ENCODE results near the gene MIPOL1. TPM values are rescaled to one million over a fixed set of nuclear protein-coding genes. Genes with fewer than 3 reads are reported as not detected.

The MIPOL1 gene
- total and polyA plus RNA-seq, 2 donors (not counting 3 experiments of a cell fraction or from before 2014, with no cell fraction given) = 3.4 to 33.5 TPM

DNA sequence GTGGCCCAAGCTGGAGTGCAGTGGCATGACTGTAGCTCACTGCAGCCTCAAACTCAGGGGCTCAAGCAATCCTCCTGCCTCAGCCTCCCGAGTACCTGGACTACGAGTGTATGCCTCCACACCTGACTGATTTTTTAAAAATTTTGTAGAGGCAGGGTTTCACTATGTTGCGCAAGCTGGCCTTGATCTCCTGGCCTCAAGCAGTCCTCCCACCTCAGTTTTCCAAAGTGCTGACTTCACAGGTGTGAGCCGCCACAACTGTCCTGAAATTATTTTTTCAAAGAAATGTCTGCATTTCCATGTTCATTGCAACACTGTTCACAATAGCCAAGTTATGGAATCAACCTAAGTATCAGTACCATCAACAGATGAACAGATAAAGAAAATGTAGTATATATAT lies 285.9 kb downstream of the MIPOL1 start:
- Histone ChIP-seq H4K20me1 (replicated peaks; ENCODE audit: control insufficient read depth, extremely low read depth, insufficient read depth, low read length) (no peaks in the 10 kb centered on the region), H2AFZ (ENCODE audit: low read depth, low read length) (no peak overlapping the region), H3K4me2 (ENCODE audit: insufficient read depth, low read length) (no peak overlapping the region), H3K79me2 (ENCODE audit: control insufficient read depth, insufficient read depth, low read length) (no peaks in the 10 kb centered on the region), H3K36me3 (ENCODE audit: control insufficient read depth in 2 of 2, extremely low read depth in 1 of 2, insufficient read depth in 2 of 2, low read length in 2 of 2) (no peaks in the 10 kb centered on the region), H3K27me3 (ENCODE audit: control insufficient read depth in 2 of 2, insufficient read depth in 2 of 2, low read length in 2 of 2) (no peaks in the 10 kb centered on the region), H3K9me3 (replicated peaks; ENCODE audit: control insufficient read depth, insufficient read depth, low read length) (no peaks in the 10 kb centered on the region), H3K9me1 (replicated peaks; ENCODE audit: control insufficient read depth, extremely low read depth, insufficient read depth, low read length) (no peaks in the 10 kb centered on the region), H3K4me1 (ENCODE audit: control insufficient read depth, extremely low read depth, insufficient read depth, low read length) (no peaks in the 10 kb centered on the region), H3K27ac (ENCODE audit: insufficient read depth, low read depth, low read length) (no peak overlapping the region), H3K4me3 (replicated peaks in 1 of 3; ENCODE audit: insufficient read depth in 1 of 3, low read depth in 1 of 3, low read length in 3 of 3) (no peak overlapping the region), H3K9ac (replicated peaks; ENCODE audit: extremely low read depth, insufficient read depth, low read length) (no peak overlapping the region)
- ChIA-PET POLR2A (interaction anchor here (0.7 kb wide), 1 partner anchor 11 kb away, joined by 3 read pairs; no protein-coding TSS in a partner anchor), CTCF (no interaction called here)
- no peak for DNase-seq (ENCODE audit: low read depth, low spot score)
- dilution Hi-C loops (cut with MboI; ENCODE audit: extremely low pct_ligation_motif_present, low sequenced_read_pairs) = no loop called here
- BruUV-seq (replicated peaks) = no TSS peak
- intact Hi-C loops (cut with micrococcal nuclease) = no loop called here
- FAIRE-seq = no peak
- TF ChIP-seq FOS (IDR thresholded peaks at IDR 0.05; ENCODE audit: borderline replicate concordance, insufficient read depth, low read length) (no peak), JUN (IDR thresholded peaks at IDR 0.05; ENCODE audit: borderline replicate concordance, insufficient read depth, insufficient read length, low read depth) (no peak), GATA2 (IDR thresholded peaks at IDR 0.05; ENCODE audit: insufficient read depth, insufficient read length, low read depth, low read length) (no peak), POLR2AphosphoS5 (IDR thresholded peaks at IDR 0.05; ENCODE audit: insufficient read depth, low read depth, low read length) (no peak), POLR2A (IDR thresholded peaks at IDR 0.05; ENCODE audit: low read depth, low read length) (no peak), MYC (IDR thresholded peaks at IDR 0.05; ENCODE audit: low read depth, low read length) (no peak), EZH2 (IDR thresholded peaks at IDR 0.05; ENCODE audit: borderline replicate concordance, low read depth, low read length, severe bottlenecking) (no peak)
- TF ChIP-seq, protein P1, sequence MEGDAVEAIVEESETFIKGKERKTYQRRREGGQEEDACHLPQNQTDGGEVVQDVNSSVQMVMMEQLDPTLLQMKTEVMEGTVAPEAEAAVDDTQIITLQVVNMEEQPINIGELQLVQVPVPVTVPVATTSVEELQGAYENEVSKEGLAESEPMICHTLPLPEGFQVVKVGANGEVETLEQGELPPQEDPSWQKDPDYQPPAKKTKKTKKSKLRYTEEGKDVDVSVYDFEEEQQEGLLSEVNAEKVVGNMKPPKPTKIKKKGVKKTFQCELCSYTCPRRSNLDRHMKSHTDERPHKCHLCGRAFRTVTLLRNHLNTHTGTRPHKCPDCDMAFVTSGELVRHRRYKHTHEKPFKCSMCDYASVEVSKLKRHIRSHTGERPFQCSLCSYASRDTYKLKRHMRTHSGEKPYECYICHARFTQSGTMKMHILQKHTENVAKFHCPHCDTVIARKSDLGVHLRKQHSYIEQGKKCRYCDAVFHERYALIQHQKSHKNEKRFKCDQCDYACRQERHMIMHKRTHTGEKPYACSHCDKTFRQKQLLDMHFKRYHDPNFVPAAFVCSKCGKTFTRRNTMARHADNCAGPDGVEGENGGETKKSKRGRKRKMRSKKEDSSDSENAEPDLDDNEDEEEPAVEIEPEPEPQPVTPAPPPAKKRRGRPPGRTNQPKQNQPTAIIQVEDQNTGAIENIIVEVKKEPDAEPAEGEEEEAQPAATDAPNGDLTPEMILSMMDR (IDR thresholded peaks at IDR 0.05; ENCODE audit: extremely low read depth in 1 of 2, insufficient read depth in 1 of 2, low read depth in 1 of 2, low read length in 2 of 2) = no peak
- TF ChIP-seq, protein P2, sequence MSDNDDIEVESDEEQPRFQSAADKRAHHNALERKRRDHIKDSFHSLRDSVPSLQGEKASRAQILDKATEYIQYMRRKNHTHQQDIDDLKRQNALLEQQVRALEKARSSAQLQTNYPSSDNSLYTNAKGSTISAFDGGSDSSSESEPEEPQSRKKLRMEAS (IDR thresholded peaks at IDR 0.05; ENCODE audit: insufficient read depth, insufficient read length) = no peak
